Epithelial cell of proximal tubule (primary cell): ENCODE results near the gene LDB2. TPM values are rescaled to one million over a fixed set of nuclear protein-coding genes. Genes with fewer than 3 reads are reported as not detected.

Source experiments
- DNase-seq: peaks from one replicate; pipeline ENCODE4 v3.0.0-alpha.2; 2011; ENCODE audit warnings: low read depth
- H3K4me3 ChIP-seq: 2 replicates; pipeline ENCODE4 v1.5.1; 2011; ENCODE audit warnings: low read depth, mild to moderate bottlenecking, low read length
- CTCF ChIP-seq: conservative IDR thresholded peaks from 2 replicates; pipeline ENCODE4 v1.5.1; 2012; ENCODE audit warnings: low read depth, mild to moderate bottlenecking, low read length
- total RNA-seq: library from RNA; depleted of rRNA; stranded (reverse); fragments of >200 nt; gene quantifications from 2 replicates; pipeline ENCODE4 v1.2.3, GENCODE V29; 2015

LDB2 gene
- total RNA-seq, 1 donor from 2014 or later, result 0.75 TPM

GRCh38 chr4:16791460-16791859, 107.0 kb downstream of the LDB2 start:
- no peak for DNase-seq
- no peak overlapping the region for H3K4me3 ChIP-seq
- no peak for TF ChIP-seq CTCF

- no peak for DNase-seq
- TF ChIP-seq CTCF, result no peak
- H3K4me3 ChIP-seq, result no peak overlapping the region
Observed at GRCh38 chr4:16790508-16790907, 107.9 kb downstream of the LDB2 start.

GRCh38 chr4:16788868-16789267, 109.6 kb downstream of the LDB2 start:
- no peak overlapping the region for H3K4me3 ChIP-seq
- DNase-seq, result no peak
- no peak for TF ChIP-seq CTCF

GRCh38 chr4:16785793-16786527, 112.5 kb downstream of the LDB2 start:
- TF ChIP-seq CTCF, result no peak
- no peak overlapping the region for H3K4me3 ChIP-seq
- no peak for DNase-seq

- no peak overlapping the region for H3K4me3 ChIP-seq
- no peak for DNase-seq
- no peak for TF ChIP-seq CTCF
Observed at GRCh38 chr4:16783119-16783518, 115.3 kb downstream of the LDB2 start.

- no peak for TF ChIP-seq CTCF
- H3K4me3 ChIP-seq, result no peak overlapping the region
- no peak for DNase-seq
Observed at GRCh38 chr4:16779028-16779675, 119.3 kb downstream of the LDB2 start.

GRCh38 chr4:16777726-16778125, 120.7 kb downstream of the LDB2 start:
- no peak for TF ChIP-seq CTCF
- DNase-seq, result no peak
- no peak overlapping the region for H3K4me3 ChIP-seq
